Endothelial cell of umbilical vein (primary cell): ENCODE data around the gene TPRG1L. TPM values are rescaled to one million over a fixed set of nuclear protein-coding genes. Genes with fewer than 3 reads are reported as not detected.

Source experiments
- BruUV-seq: library from RNA; stranded (reverse); fragments of 400-500 nt; replicated peaks from 2 replicates; lab custom pipeline; 2021; lab: Mats Ljungman, UMichigan
- CTCF ChIA-PET: fragments of 300-600, 350-600 bp; sonication (Branson Sonifier 250); formaldehyde crosslinking; loops from one replicate; lab custom pipeline; 2021; ENCODE audit warnings: antibody characterized with exemption, inconsistent platforms; lab: Charles Lee
- POLR2A ChIA-PET: fragments of 300-600, 350-600 bp; sonication (Branson Sonifier 250); formaldehyde crosslinking; loops from one replicate; lab custom pipeline; 2021; ENCODE audit warnings: antibody characterized with exemption, inconsistent platforms; lab: Charles Lee
- DNase-seq: peaks from one replicate; pipeline ENCODE4 v3.0.0-alpha.2; 2011; ENCODE audit warnings: low read depth, low spot score
- FAIRE-seq: peaks from 2 replicates; lab custom pipeline; 2011; peaks lifted over from hg19 to GRCh38; lab: Jason Lieb, UNC
- H2AFZ ChIP-seq: 2 replicates; pipeline ENCODE4 v1.6.0; 2012; ENCODE audit warnings: low read depth, low read length, control low read depth, inconsistent platforms
- H3K27ac ChIP-seq: 2 replicates; pipeline ENCODE4 v1.5.1; 2011; ENCODE audit warnings: low read depth, mild to moderate bottlenecking, control low read depth, low read length, moderate library complexity; ENCODE audit not compliant: insufficient read depth
- H3K27me3 ChIP-seq, 2 experiments: 2 replicates each; pipeline versions ENCODE4 v1.6.0 to v1.6.1; 2011; ENCODE audit warnings: low read length in 2 of 2, mixed read lengths in 1 of 2; ENCODE audit not compliant: control insufficient read depth in 2 of 2, insufficient read depth in 2 of 2
- H3K36me3 ChIP-seq, 2 experiments: 2 replicates in 1 of 2; 3 replicates in 1 of 2; pipeline ENCODE4 v1.5.1; 2011; ENCODE audit warnings: low read length in 2 of 2, mild to moderate bottlenecking in 1 of 2, moderate library complexity in 1 of 2; ENCODE audit not compliant: control insufficient read depth in 2 of 2, insufficient read depth in 2 of 2; ENCODE audit errors: extremely low read depth in 1 of 2
- H3K4me1 ChIP-seq: 3 replicates; pipeline ENCODE4 v1.5.1; 2011; ENCODE audit warnings: mild to moderate bottlenecking, low read length; ENCODE audit not compliant: control insufficient read depth, insufficient read depth; ENCODE audit errors: extremely low read depth
- H3K4me2 ChIP-seq: 2 replicates; pipeline ENCODE4 v1.6.1; 2011; ENCODE audit warnings: low read length, control low read depth, mixed read lengths; ENCODE audit not compliant: insufficient read depth
- H3K4me3 ChIP-seq, 3 experiments: fragments of 200-600 bp in 1 of 3; sonication (generic), shearing (Covaris generic) in 1 of 3; replicated peaks in 1 of 3; 2 replicates each; pipeline ENCODE4 v1.5.1; 2011 to 2016; ENCODE audit warnings: control low read depth in 3 of 3, low read length in 3 of 3, mild to moderate bottlenecking in 2 of 3, inconsistent platforms in 1 of 3, low read depth in 1 of 3, moderate library complexity in 1 of 3; ENCODE audit not compliant: insufficient read depth in 1 of 3
- H3K79me2 ChIP-seq: 2 replicates; pipeline ENCODE4 v1.6.0; 2012; ENCODE audit warnings: low read length, inconsistent platforms; ENCODE audit not compliant: control insufficient read depth, insufficient read depth
- H3K9ac ChIP-seq: replicated peaks from 2 replicates; pipeline ENCODE3; 2011; ENCODE audit warnings: low read length, control low read depth; ENCODE audit not compliant: insufficient read depth; ENCODE audit errors: extremely low read depth
- H3K9me1 ChIP-seq: replicated peaks from 3 replicates; pipeline ENCODE4 v1.6.0; 2011; ENCODE audit warnings: mild to moderate bottlenecking, low read length; ENCODE audit not compliant: control insufficient read depth, insufficient read depth; ENCODE audit errors: extremely low read depth
- H3K9me3 ChIP-seq: replicated peaks from 2 replicates; pipeline ENCODE4 v1.5.1; 2012; ENCODE audit warnings: low read length, inconsistent platforms; ENCODE audit not compliant: control insufficient read depth, insufficient read depth
- H4K20me1 ChIP-seq: replicated peaks from 2 replicates; pipeline ENCODE3; 2011; ENCODE audit warnings: mild to moderate bottlenecking, low read length; ENCODE audit not compliant: control insufficient read depth, insufficient read depth; ENCODE audit errors: extremely low read depth
- CTCF ChIP-seq, 2 donors: IDR thresholded peaks; 1 replicate in 1 of 2; 2 replicates in 1 of 2; pipeline ENCODE4 v1.5.1; 2011; ENCODE audit warnings: low read length in 2 of 2, mild to moderate bottlenecking in 2 of 2, moderate library complexity in 2 of 2, control low read depth in 1 of 2, inconsistent platforms in 1 of 2, low read depth in 1 of 2; ENCODE audit not compliant: insufficient read depth in 1 of 2; ENCODE audit errors: extremely low read depth in 1 of 2
- EZH2 ChIP-seq: IDR thresholded peaks from 2 replicates; pipeline ENCODE4 v1.6.1; 2012; ENCODE audit warnings: borderline replicate concordance, low read depth, mild to moderate bottlenecking, moderate library complexity, low read length, inconsistent platforms; ENCODE audit not compliant: severe bottlenecking
- FOS ChIP-seq: IDR thresholded peaks from 2 replicates; pipeline ENCODE4 v1.6.1; 2011; ENCODE audit warnings: mild to moderate bottlenecking, low read length, moderate library complexity, borderline replicate concordance; ENCODE audit not compliant: insufficient read depth
- GATA2 ChIP-seq: IDR thresholded peaks from 2 replicates; pipeline ENCODE4 v1.7.0; 2011; ENCODE audit warnings: low read depth, mild to moderate bottlenecking, moderate library complexity, mixed read lengths, low read length; ENCODE audit not compliant: insufficient read length, insufficient read depth
- JUN ChIP-seq: IDR thresholded peaks from 2 replicates; pipeline ENCODE4 v1.6.1; 2011; ENCODE audit warnings: borderline replicate concordance, low read depth; ENCODE audit not compliant: insufficient read length, insufficient read depth
- MAX ChIP-seq: IDR thresholded peaks from 2 replicates; pipeline ENCODE4 v1.6.1; 2011; ENCODE audit not compliant: insufficient read depth, insufficient read length
- MYC ChIP-seq: IDR thresholded peaks from one replicate; pipeline ENCODE4 v1.6.1; 2011; ENCODE audit warnings: mild to moderate bottlenecking, low read depth, low read length
- POLR2A ChIP-seq: IDR thresholded peaks from 2 replicates; pipeline ENCODE4 v1.6.1; 2012; ENCODE audit warnings: low read depth, mild to moderate bottlenecking, control low read depth, low read length
- POLR2AphosphoS5 ChIP-seq: IDR thresholded peaks from 2 replicates; pipeline ENCODE4 v1.6.1; 2012; ENCODE audit warnings: low read depth, mild to moderate bottlenecking, control low read depth, low read length, moderate library complexity; ENCODE audit not compliant: insufficient read depth
- dilution Hi-C: fragments of 300-500 bp; cut with MboI; formaldehyde crosslinking; loops from one replicate; pipeline ENCODE4 v1.15.0; 2019; ENCODE audit warnings: low sequenced_read_pairs; ENCODE audit not compliant: extremely low pct_ligation_motif_present
- intact Hi-C: fragments of 100-400 bp; cut with micrococcal nuclease; formaldehyde crosslinking; loops from one replicate; pipeline ENCODE4 v1.10.0; 2022
- polyA plus RNA-seq, 4 experiments: library from polyadenylated mRNA; depleted of rRNA in 3 of 4; stranded (reverse) in 3 of 4; unstranded in 1 of 4; fragments of >200 nt; gene quantifications; 2 replicates each; pipeline versions ENCODE4 v1.2.1 to v1.2.3, GENCODE V29; 2011 to 2012; ENCODE audit warnings: missing spikeins in 1 of 4
- total RNA-seq: library from RNA; stranded (reverse); gene quantifications from 2 replicates; pipeline ENCODE4 v1.2.3, GENCODE V29; 2021

The TPRG1L gene
- total and polyA plus RNA-seq, 2 donors (not counting 3 experiments of a cell fraction or from before 2014, with no cell fraction given) = 52.3 to 53.8 TPM

GRCh38 chr1:3660704-3661103, 35.9 kb downstream of the TPRG1L start:
- peaks cover 0 to 13% of the 10 kb centered on the region in 2 experiments for H3K27me3 ChIP-seq
- DNase-seq (no peak), FAIRE-seq (no peak)
- H3K4me3 ChIP-seq = no peak overlapping the region
- H3K9me1 ChIP-seq = no peaks in the 10 kb centered on the region
- ChIA-PET CTCF (interaction anchor here (1.0 to 1.2 kb wide), 2 partner anchors 9 to 208 kb away, joined by 3 read pairs; no protein-coding TSS in a partner anchor), POLR2A (no interaction called here)
- H3K4me2 ChIP-seq = no peak overlapping the region
- no peaks in the 10 kb centered on the region for H3K36me3 ChIP-seq
- no peak overlapping the region for H3K27ac ChIP-seq
- no peak overlapping the region for H3K9ac ChIP-seq
- TF ChIP-seq MYC (no peak), GATA2 (no peak), MAX (no peak), POLR2AphosphoS5 (no peak), FOS (no peak), JUN (no peak), EZH2 (no peak), POLR2A (no peak), CTCF (IDR thresholded peaks at IDR 0.05; ENCODE audit: extremely low read depth in 1 of 2, insufficient read depth in 1 of 2, low read depth in 1 of 2, low read length in 2 of 2) (no peak)
- H3K9me3 ChIP-seq = no peaks in the 10 kb centered on the region
- intact Hi-C loops (no loop called here), dilution Hi-C loops (no loop called here)
- no TSS peak for BruUV-seq
- no peaks in the 10 kb centered on the region for H3K4me1 ChIP-seq
- no peaks in the 10 kb centered on the region for H3K79me2 ChIP-seq
- H2AFZ ChIP-seq = no peak overlapping the region
- no peaks in the 10 kb centered on the region for H4K20me1 ChIP-seq
